Mesothelial cell of epicardium (in vitro differentiated cells): ENCODE data around the gene FABP6. TPM values are rescaled to one million over a fixed set of nuclear protein-coding genes. Genes with fewer than 3 reads are reported as not detected.

ENCODE experiments used
- DNase-seq, 2 experiments: peaks; one replicate each; pipeline ENCODE4 v3.0.0; 2021; ENCODE audit warnings: low spot score in 2 of 2; ENCODE audit not compliant: unreplicated experiment in 2 of 2
- H3K27ac Mint-ChIP-seq: 2 replicates; pipeline ENCODE4 v1.8.0; 2021; ENCODE audit warnings: mixed read lengths
- H3K27me3 Mint-ChIP-seq: 2 replicates; pipeline ENCODE4 v1.8.0; 2021; ENCODE audit warnings: low read depth, mixed read lengths
- H3K36me3 Mint-ChIP-seq: 2 replicates; pipeline ENCODE4 v1.8.0; 2021; ENCODE audit warnings: mixed read lengths
- H3K4me1 Mint-ChIP-seq: 2 replicates; pipeline ENCODE4 v1.8.0; 2021; ENCODE audit warnings: mixed read lengths
- H3K4me3 Mint-ChIP-seq: 2 replicates; pipeline ENCODE4 v1.8.0; 2021; ENCODE audit warnings: mild to moderate bottlenecking, moderate library complexity, mixed read lengths
- H3K9me3 Mint-ChIP-seq: 2 replicates; pipeline ENCODE4 v1.8.0; 2021; ENCODE audit warnings: mixed read lengths
- CTCF ChIP-seq: fragments of 200-600 bp; sonication (generic); IDR thresholded peaks from one replicate; pipeline ENCODE4 v1.5.0; 2021; ENCODE audit warnings: antibody characterized with exemption; ENCODE audit not compliant: unreplicated experiment
- total RNA-seq: library from RNA; stranded (reverse); gene quantifications from 3 replicates; pipeline ENCODE4 v1.2.1, GENCODE V29; 2021

Gene FABP6
- total RNA-seq, 1 donor from 2014 or later = not detected

GRCh38 chr5:160266044-160266443 is 36.7 kb downstream of the FABP6 start:
- Mint-ChIP-seq H3K4me1 (peaks cover 33% of the 10 kb centered on the region), H3K27ac (no peak overlapping the region), H3K27me3 (no peaks in the 10 kb centered on the region), H3K4me3 (no peak overlapping the region), H3K9me3 (no peaks in the 10 kb centered on the region), H3K36me3 (no peaks in the 10 kb centered on the region)
- no peak for DNase-seq
- TF ChIP-seq CTCF = no peak

GRCh38 chr5:160266752-160267345 is 37.5 kb downstream of the FABP6 start:
- H3K27me3 Mint-ChIP-seq = no peaks in the 10 kb centered on the region
- TF ChIP-seq CTCF = peak; percentile 17
- H3K9me3 Mint-ChIP-seq = no peaks in the 10 kb centered on the region
- no peaks in the 10 kb centered on the region for H3K36me3 Mint-ChIP-seq
- H3K27ac Mint-ChIP-seq = no peak overlapping the region
- no peak overlapping the region for H3K4me3 Mint-ChIP-seq
- DNase-seq = no peak
- peaks cover 32% of the 10 kb centered on the region for H3K4me1 Mint-ChIP-seq

- Mint-ChIP-seq H3K4me3 (no peak overlapping the region), H3K27me3 (no peaks in the 10 kb centered on the region), H3K36me3 (no peaks in the 10 kb centered on the region), H3K9me3 (no peaks in the 10 kb centered on the region), H3K4me1 (peaks cover 27% of the 10 kb centered on the region), H3K27ac (no peak overlapping the region)
- TF ChIP-seq CTCF = no peak
- no peak for DNase-seq
Observed at GRCh38 chr5:160268121-160268520, 38.8 kb downstream of the FABP6 start.

GRCh38 chr5:160269017-160269416 is 39.7 kb downstream of the FABP6 start:
- Mint-ChIP-seq H3K27me3 (no peaks in the 10 kb centered on the region), H3K36me3 (no peaks in the 10 kb centered on the region), H3K9me3 (no peaks in the 10 kb centered on the region), H3K4me3 (no peak overlapping the region), H3K4me1 (peaks cover 21% of the 10 kb centered on the region), H3K27ac (no peak overlapping the region)
- TF ChIP-seq CTCF = no peak
- no peak for DNase-seq

GRCh38 chr5:160270704-160271103 is 41.4 kb downstream of the FABP6 start:
- Mint-ChIP-seq H3K9me3 (no peaks in the 10 kb centered on the region), H3K4me3 (no peak overlapping the region), H3K27me3 (no peaks in the 10 kb centered on the region), H3K27ac (peak overlapping the region; percentile 95), H3K4me1 (peaks cover 21% of the 10 kb centered on the region), H3K36me3 (peaks cover 7% of the 10 kb centered on the region)
- no peak for TF ChIP-seq CTCF
- DNase-seq = no peak

- Mint-ChIP-seq H3K36me3 (peaks cover 11% of the 10 kb centered on the region), H3K4me3 (no peak overlapping the region), H3K9me3 (no peaks in the 10 kb centered on the region), H3K27ac (peak overlapping the region; percentile 70), H3K4me1 (peaks cover 21% of the 10 kb centered on the region), H3K27me3 (no peaks in the 10 kb centered on the region)
- no peak for TF ChIP-seq CTCF
- DNase-seq = no peak
Observed at GRCh38 chr5:160271396-160271795, 42.1 kb downstream of the FABP6 start.
